Endothelial cell (in vitro differentiated cells): ENCODE data around the gene PCLO. TPM values are rescaled to one million over a fixed set of nuclear protein-coding genes. Genes with fewer than 3 reads are reported as not detected.

Source experiments
- DNase-seq: peaks from one replicate; pipeline ENCODE4 v3.0.0; 2021; ENCODE audit warnings: low spot score
- H3K27ac Mint-ChIP-seq: one replicate; pipeline ENCODE4 v1.8.0; 2021; ENCODE audit warnings: mixed read lengths, inconsistent platforms; ENCODE audit not compliant: unreplicated experiment
- H3K27me3 Mint-ChIP-seq: one replicate; pipeline ENCODE4 v1.8.0; 2021; ENCODE audit warnings: mild to moderate bottlenecking, moderate library complexity, mixed read lengths, inconsistent platforms; ENCODE audit not compliant: unreplicated experiment
- H3K36me3 Mint-ChIP-seq: one replicate; pipeline ENCODE4 v1.8.0; 2021; ENCODE audit warnings: mild to moderate bottlenecking, low read depth, mixed read lengths, inconsistent platforms; ENCODE audit not compliant: unreplicated experiment
- H3K4me1 Mint-ChIP-seq: one replicate; pipeline ENCODE4 v1.8.0; 2021; ENCODE audit warnings: mild to moderate bottlenecking, mixed read lengths, inconsistent platforms; ENCODE audit not compliant: unreplicated experiment
- H3K4me3 Mint-ChIP-seq: one replicate; pipeline ENCODE4 v1.8.0; 2021; ENCODE audit warnings: mild to moderate bottlenecking, mixed read lengths, inconsistent platforms; ENCODE audit not compliant: unreplicated experiment
- H3K9me3 Mint-ChIP-seq: one replicate; pipeline ENCODE4 v1.8.0; 2021; ENCODE audit warnings: mixed read lengths, inconsistent platforms; ENCODE audit not compliant: unreplicated experiment
- CTCF ChIP-seq: fragments of 200-600 bp; sonication (generic); IDR thresholded peaks from one replicate; pipeline ENCODE4 v1.5.0; 2021; ENCODE audit warnings: antibody characterized with exemption; ENCODE audit not compliant: unreplicated experiment
- total RNA-seq: library from RNA; stranded (reverse); fragmentation: NEBNext Ultra II Directional; extraction: Animal tissue kit (Norgen Biotek cat#: 25700); gene quantifications from one replicate; pipeline ENCODE4 v1.2.1, GENCODE V29; 2021; ENCODE audit not compliant: unreplicated experiment

The PCLO gene
- total RNA-seq, 1 donor from 2014 or later, result 5.1 TPM

GRCh38 chr7:82945480-82945879, 217.2 kb downstream of the PCLO start:
- DNase-seq, result no peak
- H3K36me3 Mint-ChIP-seq, result no peaks in the 10 kb centered on the region
- H3K27me3 Mint-ChIP-seq, result no peaks in the 10 kb centered on the region
- no peak overlapping the region for H3K27ac Mint-ChIP-seq
- no peaks in the 10 kb centered on the region for H3K9me3 Mint-ChIP-seq
- TF ChIP-seq CTCF, result no peak
- H3K4me1 Mint-ChIP-seq, result no peaks in the 10 kb centered on the region
- H3K4me3 Mint-ChIP-seq, result no peak overlapping the region

GRCh38 chr7:82945056-82945455, 217.6 kb downstream of the PCLO start:
- DNase-seq, result no peak
- Mint-ChIP-seq H3K4me1 (no peaks in the 10 kb centered on the region), H3K4me3 (no peak overlapping the region)

GRCh38 chr7:82932516-82932915, 230.2 kb downstream of the PCLO start:
- no peaks in the 10 kb centered on the region for H3K36me3 Mint-ChIP-seq
- H3K4me1 Mint-ChIP-seq, result no peaks in the 10 kb centered on the region
- H3K9me3 Mint-ChIP-seq, result no peaks in the 10 kb centered on the region
- H3K27me3 Mint-ChIP-seq, result no peaks in the 10 kb centered on the region
- H3K27ac Mint-ChIP-seq, result no peak overlapping the region
- no peak for DNase-seq
- no peak overlapping the region for H3K4me3 Mint-ChIP-seq
- no peak for TF ChIP-seq CTCF

More at GRCh38 chr7:82945056-82945455, 217.6 kb downstream of the PCLO start:
- Mint-ChIP-seq H3K36me3 (no peaks in the 10 kb centered on the region), H3K9me3 (no peaks in the 10 kb centered on the region), H3K27ac (no peak overlapping the region), H3K27me3 (no peaks in the 10 kb centered on the region)
- TF ChIP-seq CTCF, result no peak

- no peaks in the 10 kb centered on the region for H3K27me3 Mint-ChIP-seq
- peaks cover 4% of the 10 kb centered on the region for H3K4me1 Mint-ChIP-seq
- no peak for TF ChIP-seq CTCF
- no peaks in the 10 kb centered on the region for H3K36me3 Mint-ChIP-seq
- H3K9me3 Mint-ChIP-seq, result no peaks in the 10 kb centered on the region
- H3K4me3 Mint-ChIP-seq, result no peak overlapping the region
- DNase-seq, result no peak
- no peak overlapping the region for H3K27ac Mint-ChIP-seq
Observed at GRCh38 chr7:82926477-82926876, 236.2 kb downstream of the PCLO start.

- DNase-seq, result no peak
- Mint-ChIP-seq H3K4me1 (peaks cover 4% of the 10 kb centered on the region), H3K27ac (no peak overlapping the region), H3K9me3 (no peaks in the 10 kb centered on the region), H3K36me3 (no peaks in the 10 kb centered on the region), H3K27me3 (no peaks in the 10 kb centered on the region), H3K4me3 (no peak overlapping the region)
- no peak for TF ChIP-seq CTCF
Observed at GRCh38 chr7:82925331-82925730, 237.4 kb downstream of the PCLO start.
